K562 (cell line): ENCODE measurements around the gene LIPT1. TPM values are rescaled to one million over a fixed set of nuclear protein-coding genes. Genes with fewer than 3 reads are reported as not detected.

ENCODE experiments used
- BCL6 ChIP-seq: fragments of 250-450 bp; sonication (Bioruptor Pico); IDR thresholded peaks from 2 replicates; pipeline ENCODE4 v1.4.0; 2020
- CAMTA2 ChIP-seq: fragments of 250-450 bp; sonication (Bioruptor Pico); conservative IDR thresholded peaks from 2 replicates; pipeline ENCODE4 v1.5.1; 2022
- CBX1 ChIP-seq: sonication (generic); IDR thresholded peaks from 2 replicates; pipeline ENCODE4 v1.6.1; 2016; ENCODE audit warnings: antibody characterized with exemption, low read depth, mild to moderate bottlenecking
- CSDE1 ChIP-seq, 2 experiments: fragments of 450-650 bp; IDR thresholded peaks; 2 replicates each; pipeline ENCODE4 v1.6.1; 2016; ENCODE audit warnings: mild to moderate bottlenecking in 1 of 2
- ELF1 ChIP-seq: fragments of 200-800 bp; sonication (Bioruptor generic); IDR thresholded peaks from 2 replicates; pipeline ENCODE4 v1.6.1; 2016; ENCODE audit warnings: missing genetic modification characterization, missing compliant biosample characterization
- KAT7 ChIP-seq: sonication (generic); formaldehyde crosslinking; IDR thresholded peaks from 2 replicates; pipeline ENCODE4 v1.8.0; 2022; ENCODE audit warnings: missing genetic modification reagents, mild to moderate bottlenecking, borderline replicate concordance
- MBD2 ChIP-seq: sonication (generic); IDR thresholded peaks from 2 replicates; pipeline ENCODE4 v1.6.1; 2016; ENCODE audit warnings: low read depth, borderline replicate concordance
- NFE2 ChIP-seq: IDR thresholded peaks from 2 replicates; pipeline ENCODE4 v1.6.1; 2014; ENCODE audit warnings: antibody characterized with exemption, low read depth
- NFIC ChIP-seq: fragments of 450-650 bp; IDR thresholded peaks from 2 replicates; pipeline ENCODE4 v1.6.1; 2017; ENCODE audit warnings: mild to moderate bottlenecking, inconsistent platforms
- PHB ChIP-seq: fragments of 250-450 bp; sonication (Bioruptor Pico); IDR thresholded peaks from 2 replicates; pipeline ENCODE4 v1.5.0; 2021
- RBBP5 ChIP-seq: fragments of 200-600 bp; sonication (generic); IDR thresholded peaks from 2 replicates; pipeline ENCODE4 v1.6.1; 2012; ENCODE audit warnings: borderline replicate concordance, mild to moderate bottlenecking, low read length, control low read depth, inconsistent platforms; ENCODE audit not compliant: insufficient read depth, poor library complexity, severe bottlenecking
- RBFOX2 ChIP-seq: fragments of 200-400 bp; formaldehyde crosslinking; IDR thresholded peaks from 2 replicates; pipeline ENCODE4 v1.6.1; 2017; ENCODE audit warnings: low read depth, mild to moderate bottlenecking, low read length, moderate library complexity
- SAFB ChIP-seq: fragments of 200-400 bp; formaldehyde crosslinking; IDR thresholded peaks from 2 replicates; pipeline ENCODE4 v1.6.1; 2017; ENCODE audit warnings: low read depth, low read length, borderline replicate concordance
- SLC30A9 ChIP-seq: fragments of 250-450 bp; sonication (Bioruptor Pico); IDR thresholded peaks from 2 replicates; pipeline ENCODE4 v1.8.0; 2022; ENCODE audit warnings: mild to moderate bottlenecking, moderate library complexity
- SMARCB1 ChIP-seq: IDR thresholded peaks from 2 replicates; pipeline ENCODE4 v1.6.1; 2011; ENCODE audit warnings: improper control_type of control experiment, low read depth; ENCODE audit not compliant: insufficient read length
- XRCC3 ChIP-seq: fragments of 450-650 bp; IDR thresholded peaks from 2 replicates; pipeline ENCODE4 v1.6.1; 2017; ENCODE audit warnings: mild to moderate bottlenecking, moderate library complexity
- ZFP1 ChIP-seq: fragments of 450-650 bp; formaldehyde crosslinking; IDR thresholded peaks from 2 replicates; pipeline ENCODE4 v1.4.0; 2020; ENCODE audit warnings: mild to moderate bottlenecking, mixed read lengths
- ZKSCAN1 ChIP-seq: fragments of 150-350 bp; IDR thresholded peaks from 2 replicates; pipeline ENCODE4 v1.6.1; 2016; ENCODE audit warnings: low read depth, low read length
- polyA plus RNA-seq, 8 experiments: library from polyadenylated mRNA; depleted of rRNA in 4 of 8; stranded (reverse) in 5 of 8; unstranded in 3 of 8; fragments of >200 nt; fragmentation: Nextera tagmentation in 2 of 8; fragmentation: Illumina TruSeq in 1 of 8; extraction: Ambion mirVana in 2 of 8; extraction: Trizol in 1 of 8; gene quantifications; 2 replicates each; pipeline versions ENCODE4 v1.2.1 to v1.2.3, GENCODE V29; 2011 to 2014; ENCODE audit warnings: inconsistent platforms in 1 of 8, missing spikeins in 1 of 8
- total RNA-seq, 7 experiments: library from RNA; depleted of rRNA in 6 of 7; stranded (reverse); fragments of >200 nt in 6 of 7; fragmentation: Illumina TruSeq in 2 of 7; extraction: Trizol in 2 of 7; gene quantifications; 2 replicates each; pipeline versions ENCODE4 v1.2.1 to v1.2.3, GENCODE V29; 2011 to 2021; ENCODE audit warnings: low replicate concordance in 1 of 7
- TF ChIP-seq, protein P1 (sequence below): sonication (generic); formaldehyde crosslinking; IDR thresholded peaks from 2 replicates; pipeline ENCODE4 v1.9.0; 2022; ENCODE audit warnings: mild to moderate bottlenecking, missing genetic modification reagents
- TF ChIP-seq, protein P2 (sequence below): fragments of 250-450 bp; sonication (Bioruptor Pico); IDR thresholded peaks from 2 replicates; pipeline ENCODE4 v1.8.0; 2021; ENCODE audit warnings: moderate library complexity, mild to moderate bottlenecking, inconsistent platforms
- TF ChIP-seq, protein P3 (sequence below): sonication (generic); formaldehyde crosslinking; IDR thresholded peaks from 2 replicates; pipeline ENCODE4 v1.8.1; 2023; ENCODE audit warnings: mild to moderate bottlenecking, missing genetic modification reagents
- TF ChIP-seq, protein P4 (sequence below), 2 experiments: fragments of 450-650 bp in 1 of 2; sonication (generic) in 1 of 2; formaldehyde crosslinking in 1 of 2; IDR thresholded peaks in 1 of 2; conservative IDR thresholded peaks in 1 of 2; 2 replicates each; pipeline versions ENCODE4 v1.6.1 to v1.8.1; 2016 to 2023; ENCODE audit warnings: mild to moderate bottlenecking in 2 of 2, moderate library complexity in 2 of 2, inconsistent platforms in 1 of 2, missing genetic modification reagents in 1 of 2
- TF ChIP-seq, protein P5 (sequence below): sonication (generic); formaldehyde crosslinking; IDR thresholded peaks from 2 replicates; pipeline ENCODE4 v1.8.0; 2022; ENCODE audit warnings: missing genetic modification reagents, mild to moderate bottlenecking, borderline replicate concordance

LIPT1 gene
- total and polyA plus RNA-seq, 9 of the 15 experiments (the other 6 are each of a cell fraction or from before 2014, with no cell fraction given), result 6.4 to 18.3 (median 11.6) TPM

DNA sequence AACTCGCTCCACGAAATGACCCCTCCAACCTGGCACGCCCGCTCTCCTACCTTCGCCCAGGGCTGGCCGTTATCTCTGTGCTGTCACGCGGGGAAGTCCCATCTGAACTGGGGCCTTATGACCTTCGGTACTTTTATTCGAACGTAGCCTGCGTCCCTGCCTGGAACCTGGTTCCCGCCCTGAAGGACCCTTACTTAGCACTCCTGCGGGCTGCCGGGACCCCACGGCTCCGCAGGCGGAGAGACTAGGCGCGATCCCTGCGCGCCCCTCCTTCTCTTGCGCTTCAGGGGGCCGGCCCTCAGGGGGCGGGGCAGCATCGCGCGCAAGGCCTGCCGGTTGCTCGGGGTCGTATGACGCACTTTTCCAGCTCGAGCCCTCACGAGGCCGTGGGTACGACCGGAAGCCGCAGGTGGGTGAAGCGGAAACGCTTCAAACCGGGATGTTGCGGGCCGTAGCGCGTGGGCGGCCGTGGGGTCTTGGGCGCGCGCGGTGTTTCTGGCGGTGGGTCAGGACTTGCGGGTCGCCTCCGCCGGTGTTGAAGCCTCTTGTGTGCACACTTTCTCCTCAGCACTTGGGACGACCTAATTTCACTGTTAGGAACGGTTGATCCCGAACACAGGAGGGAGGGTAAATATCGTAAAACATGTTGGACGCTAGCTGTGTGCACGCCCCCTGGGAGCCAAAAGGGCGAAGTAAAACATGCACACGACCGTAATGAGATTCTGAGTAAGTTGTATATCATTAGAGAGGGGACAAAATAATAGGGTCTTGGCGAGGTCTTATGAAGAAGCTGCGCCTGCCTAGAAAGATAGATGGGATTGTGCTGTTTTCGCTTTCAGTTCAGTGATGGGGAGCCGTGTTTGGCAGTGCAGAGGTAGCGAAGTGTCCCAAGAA, at the start of gene LIPT1, which contains the start of gene TSGA10 (continued):
- no peak for TF ChIP-seq XRCC3
- TF ChIP-seq, protein P1, sequence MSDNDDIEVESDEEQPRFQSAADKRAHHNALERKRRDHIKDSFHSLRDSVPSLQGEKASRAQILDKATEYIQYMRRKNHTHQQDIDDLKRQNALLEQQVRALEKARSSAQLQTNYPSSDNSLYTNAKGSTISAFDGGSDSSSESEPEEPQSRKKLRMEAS (CRISPR knock-in tag), result peak; percentile 94
- TF ChIP-seq MBD2, result 0 out of 2 replicates have a peak, but pooled peaks have one; percentile 64
- no peak; the same call in 1 of the 2 replicates for TF ChIP-seq NFIC
- no peak for TF ChIP-seq SLC30A9 (CRISPR knock-in tag)
- no peak for TF ChIP-seq SMARCB1
- TF ChIP-seq, protein P2, sequence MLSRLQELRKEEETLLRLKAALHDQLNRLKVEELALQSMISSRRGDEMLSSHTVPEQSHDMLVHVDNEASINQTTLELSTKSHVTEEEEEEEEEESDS (CRISPR knock-in tag), result no peak
- TF ChIP-seq CAMTA2, result no peak
- TF ChIP-seq ELF1 (tag), result peak; percentile 67
- TF ChIP-seq, protein P3, sequence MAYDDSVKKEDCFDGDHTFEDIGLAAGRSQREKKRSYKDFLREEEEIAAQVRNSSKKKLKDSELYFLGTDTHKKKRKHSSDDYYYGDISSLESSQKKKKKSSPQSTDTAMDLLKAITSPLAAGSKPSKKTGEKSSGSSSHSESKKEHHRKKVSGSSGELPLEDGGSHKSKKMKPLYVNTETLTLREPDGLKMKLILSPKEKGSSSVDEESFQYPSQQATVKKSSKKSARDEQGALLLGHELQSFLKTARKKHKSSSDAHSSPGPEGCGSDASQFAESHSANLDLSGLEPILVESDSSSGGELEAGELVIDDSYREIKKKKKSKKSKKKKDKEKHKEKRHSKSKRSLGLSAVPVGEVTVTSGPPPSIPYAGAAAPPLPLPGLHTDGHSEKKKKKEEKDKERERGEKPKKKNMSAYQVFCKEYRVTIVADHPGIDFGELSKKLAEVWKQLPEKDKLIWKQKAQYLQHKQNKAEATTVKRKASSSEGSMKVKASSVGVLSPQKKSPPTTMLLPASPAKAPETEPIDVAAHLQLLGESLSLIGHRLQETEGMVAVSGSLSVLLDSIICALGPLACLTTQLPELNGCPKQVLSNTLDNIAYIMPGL, result peak; percentile 71; the same call in 1 of the 2 replicates
- TF ChIP-seq SAFB, result peak; percentile 96
- no peak for TF ChIP-seq BCL6 (CRISPR knock-in tag)
- TF ChIP-seq, protein P4, sequence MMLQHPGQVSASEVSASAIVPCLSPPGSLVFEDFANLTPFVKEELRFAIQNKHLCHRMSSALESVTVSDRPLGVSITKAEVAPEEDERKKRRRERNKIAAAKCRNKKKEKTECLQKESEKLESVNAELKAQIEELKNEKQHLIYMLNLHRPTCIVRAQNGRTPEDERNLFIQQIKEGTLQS (IDR thresholded peaks at IDR 0.05), result peak; percentile 45
- TF ChIP-seq, protein P4 (CRISPR knock-in tag; conservative IDR thresholded peaks at IDR 0.05), result 0 out of 2 replicates have a peak, but pooled peaks have one; percentile 57
- TF ChIP-seq, protein P5, sequence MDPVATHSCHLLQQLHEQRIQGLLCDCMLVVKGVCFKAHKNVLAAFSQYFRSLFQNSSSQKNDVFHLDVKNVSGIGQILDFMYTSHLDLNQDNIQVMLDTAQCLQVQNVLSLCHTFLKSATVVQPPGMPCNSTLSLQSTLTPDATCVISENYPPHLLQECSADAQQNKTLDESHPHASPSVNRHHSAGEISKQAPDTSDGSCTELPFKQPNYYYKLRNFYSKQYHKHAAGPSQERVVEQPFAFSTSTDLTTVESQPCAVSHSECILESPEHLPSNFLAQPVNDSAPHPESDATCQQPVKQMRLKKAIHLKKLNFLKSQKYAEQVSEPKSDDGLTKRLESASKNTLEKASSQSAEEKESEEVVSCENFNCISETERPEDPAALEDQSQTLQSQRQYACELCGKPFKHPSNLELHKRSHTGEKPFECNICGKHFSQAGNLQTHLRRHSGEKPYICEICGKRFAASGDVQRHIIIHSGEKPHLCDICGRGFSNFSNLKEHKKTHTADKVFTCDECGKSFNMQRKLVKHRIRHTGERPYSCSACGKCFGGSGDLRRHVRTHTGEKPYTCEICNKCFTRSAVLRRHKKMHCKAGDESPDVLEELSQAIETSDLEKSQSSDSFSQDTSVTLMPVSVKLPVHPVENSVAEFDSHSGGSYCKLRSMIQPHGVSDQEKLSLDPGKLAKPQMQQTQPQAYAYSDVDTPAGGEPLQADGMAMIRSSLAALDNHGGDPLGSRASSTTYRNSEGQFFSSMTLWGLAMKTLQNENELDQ (CRISPR knock-in tag), result peak; percentile 80; the same call in 1 of the 2 replicates
- TF ChIP-seq CBX1, result peak; percentile 70; the same call in 1 of the 2 replicates
- TF ChIP-seq CSDE1 (IDR thresholded peaks at IDR 0.05), result no peak
- TF ChIP-seq ZKSCAN1, result peak; percentile 67
- no peak for TF ChIP-seq PHB (CRISPR knock-in tag)
- TF ChIP-seq ZFP1 (CRISPR knock-in tag), result no peak
- peak; percentile 99 for TF ChIP-seq RBFOX2
- 0 out of 2 replicates have a peak, but pooled peaks have one; percentile 36 for TF ChIP-seq KAT7 (CRISPR knock-in tag)
- TF ChIP-seq NFE2, result peak; percentile 2; the same call in 1 of the 2 replicates
- peak; percentile 92 for TF ChIP-seq RBBP5
